ENCODE results near the gene TMEM89.

DNA sequence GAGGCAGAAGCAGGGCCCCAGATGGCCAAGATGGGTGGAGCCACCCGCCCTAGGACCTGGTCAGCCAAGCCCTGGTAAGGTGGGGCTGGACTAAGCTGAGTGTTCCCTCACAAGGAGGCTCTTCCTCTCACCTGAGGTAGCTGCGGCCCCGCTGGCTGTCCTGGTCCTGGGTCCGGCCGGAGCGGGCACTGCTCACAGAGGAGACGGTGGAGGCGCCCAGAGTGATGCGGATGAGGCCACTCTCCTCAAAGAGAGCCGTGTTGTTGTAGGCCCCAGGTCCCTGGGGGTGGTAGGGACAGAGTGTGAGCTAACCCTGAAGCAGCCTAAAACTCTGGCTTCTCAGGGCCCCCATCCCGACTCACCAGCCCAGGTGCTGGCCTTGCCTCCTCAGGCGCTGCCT lies 21.0 kb upstream of the TMEM89 start:
- TF ChIP-seq, protein P1, sequence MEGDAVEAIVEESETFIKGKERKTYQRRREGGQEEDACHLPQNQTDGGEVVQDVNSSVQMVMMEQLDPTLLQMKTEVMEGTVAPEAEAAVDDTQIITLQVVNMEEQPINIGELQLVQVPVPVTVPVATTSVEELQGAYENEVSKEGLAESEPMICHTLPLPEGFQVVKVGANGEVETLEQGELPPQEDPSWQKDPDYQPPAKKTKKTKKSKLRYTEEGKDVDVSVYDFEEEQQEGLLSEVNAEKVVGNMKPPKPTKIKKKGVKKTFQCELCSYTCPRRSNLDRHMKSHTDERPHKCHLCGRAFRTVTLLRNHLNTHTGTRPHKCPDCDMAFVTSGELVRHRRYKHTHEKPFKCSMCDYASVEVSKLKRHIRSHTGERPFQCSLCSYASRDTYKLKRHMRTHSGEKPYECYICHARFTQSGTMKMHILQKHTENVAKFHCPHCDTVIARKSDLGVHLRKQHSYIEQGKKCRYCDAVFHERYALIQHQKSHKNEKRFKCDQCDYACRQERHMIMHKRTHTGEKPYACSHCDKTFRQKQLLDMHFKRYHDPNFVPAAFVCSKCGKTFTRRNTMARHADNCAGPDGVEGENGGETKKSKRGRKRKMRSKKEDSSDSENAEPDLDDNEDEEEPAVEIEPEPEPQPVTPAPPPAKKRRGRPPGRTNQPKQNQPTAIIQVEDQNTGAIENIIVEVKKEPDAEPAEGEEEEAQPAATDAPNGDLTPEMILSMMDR (conservative IDR thresholded peaks at IDR 0.05; ENCODE audit: low read depth in 2 of 2), result no peak
- TF ChIP-seq JUNB (IDR thresholded peaks at IDR 0.05; ENCODE audit: unreplicated experiment), result no peak
- TF ChIP-seq CREB1 (CRISPR knock-in tag; IDR thresholded peaks at IDR 0.05; ENCODE audit: low read depth), result no peak
- TF ChIP-seq EZH2 (IDR thresholded peaks at IDR 0.05; ENCODE audit: low read depth, unreplicated experiment), result no peak
- no peak for TF ChIP-seq POLR2AphosphoS5 (IDR thresholded peaks at IDR 0.05; ENCODE audit: low read depth)
- TF ChIP-seq, protein P2, sequence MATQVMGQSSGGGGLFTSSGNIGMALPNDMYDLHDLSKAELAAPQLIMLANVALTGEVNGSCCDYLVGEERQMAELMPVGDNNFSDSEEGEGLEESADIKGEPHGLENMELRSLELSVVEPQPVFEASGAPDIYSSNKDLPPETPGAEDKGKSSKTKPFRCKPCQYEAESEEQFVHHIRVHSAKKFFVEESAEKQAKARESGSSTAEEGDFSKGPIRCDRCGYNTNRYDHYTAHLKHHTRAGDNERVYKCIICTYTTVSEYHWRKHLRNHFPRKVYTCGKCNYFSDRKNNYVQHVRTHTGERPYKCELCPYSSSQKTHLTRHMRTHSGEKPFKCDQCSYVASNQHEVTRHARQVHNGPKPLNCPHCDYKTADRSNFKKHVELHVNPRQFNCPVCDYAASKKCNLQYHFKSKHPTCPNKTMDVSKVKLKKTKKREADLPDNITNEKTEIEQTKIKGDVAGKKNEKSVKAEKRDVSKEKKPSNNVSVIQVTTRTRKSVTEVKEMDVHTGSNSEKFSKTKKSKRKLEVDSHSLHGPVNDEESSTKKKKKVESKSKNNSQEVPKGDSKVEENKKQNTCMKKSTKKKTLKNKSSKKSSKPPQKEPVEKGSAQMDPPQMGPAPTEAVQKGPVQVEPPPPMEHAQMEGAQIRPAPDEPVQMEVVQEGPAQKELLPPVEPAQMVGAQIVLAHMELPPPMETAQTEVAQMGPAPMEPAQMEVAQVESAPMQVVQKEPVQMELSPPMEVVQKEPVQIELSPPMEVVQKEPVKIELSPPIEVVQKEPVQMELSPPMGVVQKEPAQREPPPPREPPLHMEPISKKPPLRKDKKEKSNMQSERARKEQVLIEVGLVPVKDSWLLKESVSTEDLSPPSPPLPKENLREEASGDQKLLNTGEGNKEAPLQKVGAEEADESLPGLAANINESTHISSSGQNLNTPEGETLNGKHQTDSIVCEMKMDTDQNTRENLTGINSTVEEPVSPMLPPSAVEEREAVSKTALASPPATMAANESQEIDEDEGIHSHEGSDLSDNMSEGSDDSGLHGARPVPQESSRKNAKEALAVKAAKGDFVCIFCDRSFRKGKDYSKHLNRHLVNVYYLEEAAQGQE (IDR thresholded peaks at IDR 0.05; ENCODE audit: unreplicated experiment), result no peak
- TF ChIP-seq, protein P3, sequence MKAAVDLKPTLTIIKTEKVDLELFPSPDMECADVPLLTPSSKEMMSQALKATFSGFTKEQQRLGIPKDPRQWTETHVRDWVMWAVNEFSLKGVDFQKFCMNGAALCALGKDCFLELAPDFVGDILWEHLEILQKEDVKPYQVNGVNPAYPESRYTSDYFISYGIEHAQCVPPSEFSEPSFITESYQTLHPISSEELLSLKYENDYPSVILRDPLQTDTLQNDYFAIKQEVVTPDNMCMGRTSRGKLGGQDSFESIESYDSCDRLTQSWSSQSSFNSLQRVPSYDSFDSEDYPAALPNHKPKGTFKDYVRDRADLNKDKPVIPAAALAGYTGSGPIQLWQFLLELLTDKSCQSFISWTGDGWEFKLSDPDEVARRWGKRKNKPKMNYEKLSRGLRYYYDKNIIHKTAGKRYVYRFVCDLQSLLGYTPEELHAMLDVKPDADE (IDR thresholded peaks at IDR 0.05), result no peak
- no peak for TF ChIP-seq NANOG (IDR thresholded peaks at IDR 0.05; ENCODE audit: borderline replicate concordance)
- no peak for TF ChIP-seq EZH2phosphoT487 (IDR thresholded peaks at IDR 0.05; ENCODE audit: unreplicated experiment)

All from GM23338 (cell line).